Suprapubic skin (tissue), 4 donors: ENCODE data around the gene BIRC3.

ENCODE experiments used
- CTCF ChIP-seq, 2 donors: fragments of 200-600 bp in 1 of 2; fragments of 450-650 bp in 1 of 2; sonication (generic) in 1 of 2; IDR thresholded peaks; one replicate each; pipeline ENCODE4 v1.5.1; 2016 to 2019; ENCODE audit warnings: antibody characterized with exemption in 2 of 2, mild to moderate bottlenecking in 1 of 2, moderate library complexity in 1 of 2
- EP300 ChIP-seq: sonication (generic); formaldehyde crosslinking; IDR thresholded peaks from one replicate; pipeline ENCODE4 v1.6.1; 2017; ENCODE audit warnings: antibody characterized with exemption
- POLR2A ChIP-seq, 2 donors: fragments of 450-650 bp; IDR thresholded peaks; one replicate each; pipeline ENCODE4 v1.6.1; 2017; ENCODE audit warnings: antibody characterized with exemption in 2 of 2, mild to moderate bottlenecking in 2 of 2, moderate library complexity in 2 of 2
- POLR2AphosphoS5 ChIP-seq, 3 donors: sonication (generic); formaldehyde crosslinking; IDR thresholded peaks; one replicate each; pipeline ENCODE4 v1.6.1; 2017; ENCODE audit warnings: antibody characterized with exemption in 3 of 3

GRCh38 chr11:102302241-102302640 is 15.0 kb upstream of the BIRC3 start:
- TF ChIP-seq EP300 (no peak), CTCF (IDR thresholded peaks at IDR 0.05) (no peak), POLR2AphosphoS5 (IDR thresholded peaks at IDR 0.05) (no peak), POLR2A (IDR thresholded peaks at IDR 0.05) (no peak)
